ENCODE results near the gene UBASH3A.

Gene UBASH3A

GRCh38 chr21:42386034-42386591, 17.6 kb upstream of the UBASH3A start:
- TF ChIP-seq, protein P1, sequence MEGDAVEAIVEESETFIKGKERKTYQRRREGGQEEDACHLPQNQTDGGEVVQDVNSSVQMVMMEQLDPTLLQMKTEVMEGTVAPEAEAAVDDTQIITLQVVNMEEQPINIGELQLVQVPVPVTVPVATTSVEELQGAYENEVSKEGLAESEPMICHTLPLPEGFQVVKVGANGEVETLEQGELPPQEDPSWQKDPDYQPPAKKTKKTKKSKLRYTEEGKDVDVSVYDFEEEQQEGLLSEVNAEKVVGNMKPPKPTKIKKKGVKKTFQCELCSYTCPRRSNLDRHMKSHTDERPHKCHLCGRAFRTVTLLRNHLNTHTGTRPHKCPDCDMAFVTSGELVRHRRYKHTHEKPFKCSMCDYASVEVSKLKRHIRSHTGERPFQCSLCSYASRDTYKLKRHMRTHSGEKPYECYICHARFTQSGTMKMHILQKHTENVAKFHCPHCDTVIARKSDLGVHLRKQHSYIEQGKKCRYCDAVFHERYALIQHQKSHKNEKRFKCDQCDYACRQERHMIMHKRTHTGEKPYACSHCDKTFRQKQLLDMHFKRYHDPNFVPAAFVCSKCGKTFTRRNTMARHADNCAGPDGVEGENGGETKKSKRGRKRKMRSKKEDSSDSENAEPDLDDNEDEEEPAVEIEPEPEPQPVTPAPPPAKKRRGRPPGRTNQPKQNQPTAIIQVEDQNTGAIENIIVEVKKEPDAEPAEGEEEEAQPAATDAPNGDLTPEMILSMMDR (IDR thresholded peaks at IDR 0.05; ENCODE audit: low read depth, low read length), result no peak
- no peak for DNase-seq (ENCODE audit: extremely low read depth, low read depth)

DNA sequence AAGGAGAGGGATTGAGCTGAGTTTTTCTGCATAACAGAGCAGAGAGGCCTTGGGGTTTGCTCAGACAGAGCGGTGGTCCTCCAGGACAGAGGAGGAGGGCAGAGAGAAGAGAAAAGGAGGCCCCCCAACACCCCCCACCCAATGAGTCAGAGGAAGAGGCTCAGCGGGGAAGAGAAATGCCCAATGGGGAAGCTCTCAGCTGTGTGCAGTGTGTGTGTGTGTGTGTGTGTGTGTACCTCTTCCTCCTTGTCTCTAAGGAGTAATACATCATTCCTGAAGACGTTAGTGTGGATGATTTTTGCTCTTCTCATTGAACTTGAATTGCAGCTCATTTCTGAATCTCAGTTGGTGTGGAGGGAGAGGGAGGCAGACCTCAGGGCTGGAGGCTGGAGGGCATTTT, 16.5 kb upstream of the UBASH3A start:
- DNase-seq (ENCODE audit: extremely low read depth, low read depth), result no peak
- TF ChIP-seq, protein P1 (IDR thresholded peaks at IDR 0.05; ENCODE audit: low read depth, low read length), result no peak

- TF ChIP-seq, protein P1 (IDR thresholded peaks at IDR 0.05; ENCODE audit: low read depth, low read length), result no peak
- DNase-seq (ENCODE audit: extremely low read depth, low read depth), result no peak
Measured at GRCh38 chr21:42387843-42388340, 15.8 kb upstream of the UBASH3A start.

DNA sequence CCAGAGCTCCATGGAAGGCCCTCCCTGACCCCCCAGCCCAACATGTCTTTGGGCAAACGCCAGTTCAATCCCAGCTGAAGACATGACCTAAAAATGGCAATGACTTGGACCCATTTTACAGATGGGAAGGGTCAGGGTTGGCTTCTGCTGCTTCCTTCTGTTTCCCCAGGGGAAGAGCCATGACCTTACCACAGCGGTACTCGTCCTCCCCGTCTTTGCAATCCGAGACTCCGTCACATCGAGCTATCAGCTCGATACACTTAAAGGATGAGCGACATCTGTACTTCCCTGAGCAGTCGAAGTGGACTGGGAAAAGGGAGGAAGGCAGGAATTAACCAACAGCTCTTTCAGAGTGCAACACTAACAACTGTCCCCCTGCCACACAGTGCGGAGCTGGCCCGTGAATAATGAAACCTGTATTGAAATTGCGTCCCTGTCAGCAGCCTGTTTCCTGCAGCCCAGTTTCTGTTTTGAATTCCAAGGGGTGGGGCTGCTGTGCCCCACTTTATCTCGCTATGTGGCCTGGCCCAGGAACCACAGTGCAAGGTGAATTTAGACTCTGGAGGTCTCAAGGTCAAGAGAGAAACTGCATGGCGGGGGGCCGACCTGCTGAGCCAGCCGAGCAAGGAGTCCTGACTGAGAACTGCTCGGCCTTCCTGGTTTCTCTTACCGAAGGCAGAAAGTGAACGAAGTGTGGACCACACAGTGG, 14.8 kb upstream of the UBASH3A start:
- TF ChIP-seq, protein P1 (IDR thresholded peaks at IDR 0.05; ENCODE audit: low read depth, low read length), result no peak
- no peak for DNase-seq (ENCODE audit: extremely low read depth, low read depth)

DNA sequence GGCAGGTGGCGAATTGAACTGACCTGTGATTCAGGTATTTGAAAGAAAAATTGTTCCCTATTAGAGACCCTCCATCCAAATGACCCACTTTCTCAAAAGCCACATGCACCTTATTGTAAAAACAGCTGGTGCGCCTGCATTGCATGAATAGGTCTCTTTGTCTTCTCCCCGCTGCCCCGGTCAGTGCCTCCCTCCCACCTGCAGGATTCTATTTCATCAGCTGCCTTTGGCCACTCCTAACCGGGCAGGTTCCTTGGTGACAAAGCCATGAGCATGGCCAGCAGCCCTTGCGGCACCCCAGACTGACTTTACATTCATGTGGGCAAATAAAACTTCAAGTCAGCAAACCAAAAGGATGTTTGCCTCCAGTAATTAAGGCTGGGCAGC, 14.3 kb upstream of the UBASH3A start:
- TF ChIP-seq, protein P1 (IDR thresholded peaks at IDR 0.05; ENCODE audit: low read depth, low read length), result no peak
- DNase-seq (ENCODE audit: extremely low read depth, low read depth), result no peak

GRCh38 chr21:42390193-42390592, 13.5 kb upstream of the UBASH3A start:
- TF ChIP-seq, protein P1 (IDR thresholded peaks at IDR 0.05; ENCODE audit: low read depth, low read length), result no peak
- no peak for DNase-seq (ENCODE audit: extremely low read depth, low read depth)

DNA sequence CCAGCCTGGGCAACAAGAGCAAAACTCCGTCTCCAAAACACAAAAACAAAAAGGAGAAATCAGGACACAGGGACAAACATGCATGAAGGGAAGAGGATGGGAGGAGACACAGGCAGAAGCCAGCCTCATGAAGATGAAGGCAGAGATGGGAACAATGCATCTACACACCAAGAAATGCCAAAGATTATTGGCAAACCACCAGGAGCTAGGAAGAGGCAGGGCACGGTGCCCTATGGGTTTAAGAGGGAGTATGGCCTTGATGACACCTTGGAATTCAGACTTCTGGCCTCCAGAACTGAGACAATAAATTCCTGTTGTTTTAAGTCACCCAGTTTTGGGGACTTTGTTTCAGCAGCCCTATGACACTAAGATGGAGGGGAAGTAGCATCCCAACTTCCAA, 13.0 kb upstream of the UBASH3A start:
- TF ChIP-seq, protein P1 (IDR thresholded peaks at IDR 0.05; ENCODE audit: low read depth, low read length), result no peak
- no peak for DNase-seq (ENCODE audit: extremely low read depth, low read depth)

Measured in AG09319 (cell line).